Measurements from ENCODE around the gene PKNOX2.

DNA sequence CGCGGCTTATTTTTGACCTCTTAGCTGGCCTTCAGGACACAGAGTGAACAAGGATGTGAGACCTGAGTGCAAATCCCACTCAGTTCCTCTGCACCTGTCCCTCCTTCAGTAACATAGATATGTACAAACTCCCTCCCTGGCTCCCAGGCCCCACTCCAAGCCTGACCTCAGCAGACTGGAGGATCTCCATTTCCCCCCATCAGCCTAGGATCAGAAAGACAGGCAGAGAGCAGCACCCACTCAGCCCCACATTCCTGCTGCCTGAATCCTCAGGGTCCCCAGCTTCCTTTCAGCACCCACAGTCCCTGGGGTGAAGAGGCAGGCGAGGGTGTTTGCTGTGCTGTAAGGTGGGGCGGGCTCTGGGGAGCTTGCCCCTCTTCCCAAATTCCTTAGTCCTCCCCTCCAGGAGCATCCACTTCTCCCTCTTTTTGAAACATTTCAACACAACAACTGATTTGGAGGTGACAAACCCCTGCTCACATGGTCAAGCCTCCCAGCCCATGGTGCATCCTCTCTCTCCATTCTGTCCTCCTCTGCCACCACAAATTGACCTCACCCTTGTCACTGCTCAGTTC, 180.4 kb downstream of the PKNOX2 start:
- TF ChIP-seq, protein P1, sequence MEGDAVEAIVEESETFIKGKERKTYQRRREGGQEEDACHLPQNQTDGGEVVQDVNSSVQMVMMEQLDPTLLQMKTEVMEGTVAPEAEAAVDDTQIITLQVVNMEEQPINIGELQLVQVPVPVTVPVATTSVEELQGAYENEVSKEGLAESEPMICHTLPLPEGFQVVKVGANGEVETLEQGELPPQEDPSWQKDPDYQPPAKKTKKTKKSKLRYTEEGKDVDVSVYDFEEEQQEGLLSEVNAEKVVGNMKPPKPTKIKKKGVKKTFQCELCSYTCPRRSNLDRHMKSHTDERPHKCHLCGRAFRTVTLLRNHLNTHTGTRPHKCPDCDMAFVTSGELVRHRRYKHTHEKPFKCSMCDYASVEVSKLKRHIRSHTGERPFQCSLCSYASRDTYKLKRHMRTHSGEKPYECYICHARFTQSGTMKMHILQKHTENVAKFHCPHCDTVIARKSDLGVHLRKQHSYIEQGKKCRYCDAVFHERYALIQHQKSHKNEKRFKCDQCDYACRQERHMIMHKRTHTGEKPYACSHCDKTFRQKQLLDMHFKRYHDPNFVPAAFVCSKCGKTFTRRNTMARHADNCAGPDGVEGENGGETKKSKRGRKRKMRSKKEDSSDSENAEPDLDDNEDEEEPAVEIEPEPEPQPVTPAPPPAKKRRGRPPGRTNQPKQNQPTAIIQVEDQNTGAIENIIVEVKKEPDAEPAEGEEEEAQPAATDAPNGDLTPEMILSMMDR (IDR thresholded peaks at IDR 0.05; ENCODE audit: low read depth, low read length, missing input control): no peak
- TF ChIP-seq RAD21 (IDR thresholded peaks at IDR 0.05) (no peak), GABPA (IDR thresholded peaks at IDR 0.05 in 1 of 2, conservative IDR thresholded peaks at IDR 0.05 in 1 of 2) (no peak), HNF4G (IDR thresholded peaks at IDR 0.05) (no peak), SP1 (IDR thresholded peaks at IDR 0.05) (no peak)
- TF ChIP-seq, protein P2, sequence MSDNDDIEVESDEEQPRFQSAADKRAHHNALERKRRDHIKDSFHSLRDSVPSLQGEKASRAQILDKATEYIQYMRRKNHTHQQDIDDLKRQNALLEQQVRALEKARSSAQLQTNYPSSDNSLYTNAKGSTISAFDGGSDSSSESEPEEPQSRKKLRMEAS (IDR thresholded peaks at IDR 0.05): no peak
- TF ChIP-seq, protein P3, sequence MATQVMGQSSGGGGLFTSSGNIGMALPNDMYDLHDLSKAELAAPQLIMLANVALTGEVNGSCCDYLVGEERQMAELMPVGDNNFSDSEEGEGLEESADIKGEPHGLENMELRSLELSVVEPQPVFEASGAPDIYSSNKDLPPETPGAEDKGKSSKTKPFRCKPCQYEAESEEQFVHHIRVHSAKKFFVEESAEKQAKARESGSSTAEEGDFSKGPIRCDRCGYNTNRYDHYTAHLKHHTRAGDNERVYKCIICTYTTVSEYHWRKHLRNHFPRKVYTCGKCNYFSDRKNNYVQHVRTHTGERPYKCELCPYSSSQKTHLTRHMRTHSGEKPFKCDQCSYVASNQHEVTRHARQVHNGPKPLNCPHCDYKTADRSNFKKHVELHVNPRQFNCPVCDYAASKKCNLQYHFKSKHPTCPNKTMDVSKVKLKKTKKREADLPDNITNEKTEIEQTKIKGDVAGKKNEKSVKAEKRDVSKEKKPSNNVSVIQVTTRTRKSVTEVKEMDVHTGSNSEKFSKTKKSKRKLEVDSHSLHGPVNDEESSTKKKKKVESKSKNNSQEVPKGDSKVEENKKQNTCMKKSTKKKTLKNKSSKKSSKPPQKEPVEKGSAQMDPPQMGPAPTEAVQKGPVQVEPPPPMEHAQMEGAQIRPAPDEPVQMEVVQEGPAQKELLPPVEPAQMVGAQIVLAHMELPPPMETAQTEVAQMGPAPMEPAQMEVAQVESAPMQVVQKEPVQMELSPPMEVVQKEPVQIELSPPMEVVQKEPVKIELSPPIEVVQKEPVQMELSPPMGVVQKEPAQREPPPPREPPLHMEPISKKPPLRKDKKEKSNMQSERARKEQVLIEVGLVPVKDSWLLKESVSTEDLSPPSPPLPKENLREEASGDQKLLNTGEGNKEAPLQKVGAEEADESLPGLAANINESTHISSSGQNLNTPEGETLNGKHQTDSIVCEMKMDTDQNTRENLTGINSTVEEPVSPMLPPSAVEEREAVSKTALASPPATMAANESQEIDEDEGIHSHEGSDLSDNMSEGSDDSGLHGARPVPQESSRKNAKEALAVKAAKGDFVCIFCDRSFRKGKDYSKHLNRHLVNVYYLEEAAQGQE (IDR thresholded peaks at IDR 0.05): no peak
- TF ChIP-seq, protein P4, sequence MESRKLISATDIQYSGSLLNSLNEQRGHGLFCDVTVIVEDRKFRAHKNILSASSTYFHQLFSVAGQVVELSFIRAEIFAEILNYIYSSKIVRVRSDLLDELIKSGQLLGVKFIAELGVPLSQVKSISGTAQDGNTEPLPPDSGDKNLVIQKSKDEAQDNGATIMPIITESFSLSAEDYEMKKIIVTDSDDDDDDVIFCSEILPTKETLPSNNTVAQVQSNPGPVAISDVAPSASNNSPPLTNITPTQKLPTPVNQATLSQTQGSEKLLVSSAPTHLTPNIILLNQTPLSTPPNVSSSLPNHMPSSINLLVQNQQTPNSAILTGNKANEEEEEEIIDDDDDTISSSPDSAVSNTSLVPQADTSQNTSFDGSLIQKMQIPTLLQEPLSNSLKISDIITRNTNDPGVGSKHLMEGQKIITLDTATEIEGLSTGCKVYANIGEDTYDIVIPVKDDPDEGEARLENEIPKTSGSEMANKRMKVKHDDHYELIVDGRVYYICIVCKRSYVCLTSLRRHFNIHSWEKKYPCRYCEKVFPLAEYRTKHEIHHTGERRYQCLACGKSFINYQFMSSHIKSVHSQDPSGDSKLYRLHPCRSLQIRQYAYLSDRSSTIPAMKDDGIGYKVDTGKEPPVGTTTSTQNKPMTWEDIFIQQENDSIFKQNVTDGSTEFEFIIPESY (IDR thresholded peaks at IDR 0.05): no peak
